Trophoblast cell (in vitro differentiated cells and primary cell): ENCODE measurements around the gene DENND2C.

Source experiments
- DNase-seq, 2 donors: peaks; one replicate each; pipeline ENCODE4 v3.0.0-alpha.2; 2016
- H2AFZ ChIP-seq: 2 replicates; pipeline ENCODE4 v1.6.1; 2013; ENCODE audit warnings: low read length, moderate library complexity, mild to moderate bottlenecking; ENCODE audit not compliant: insufficient read depth, poor library complexity
- H2AK5ac ChIP-seq: 2 replicates; pipeline ENCODE4 v1.6.1; 2013; ENCODE audit warnings: mild to moderate bottlenecking, low read length
- H2BK120ac ChIP-seq: 2 replicates; pipeline ENCODE4 v1.6.1; 2013; ENCODE audit warnings: low read length, mild to moderate bottlenecking, moderate library complexity; ENCODE audit not compliant: insufficient read depth, poor library complexity
- H2BK12ac ChIP-seq: 2 replicates; pipeline ENCODE4 v1.6.1; 2013; ENCODE audit warnings: mild to moderate bottlenecking, low read length, moderate library complexity
- H2BK5ac ChIP-seq: 2 replicates; pipeline ENCODE4 v1.6.1; 2013; ENCODE audit warnings: low read length, low read depth, moderate library complexity, mild to moderate bottlenecking; ENCODE audit not compliant: poor library complexity
- H3K14ac ChIP-seq: 2 replicates; pipeline ENCODE4 v1.6.1; 2013; ENCODE audit warnings: mild to moderate bottlenecking, low read length
- H3K18ac ChIP-seq: 2 replicates; pipeline ENCODE4 v1.6.1; 2013; ENCODE audit warnings: mild to moderate bottlenecking, low read length
- H3K23ac ChIP-seq: 2 replicates; pipeline ENCODE4 v1.6.1; 2013; ENCODE audit warnings: low read length
- H3K27ac ChIP-seq: 2 replicates; pipeline ENCODE4 v1.5.1; 2013; ENCODE audit warnings: low read depth, mild to moderate bottlenecking, inconsistent platforms, low read length, moderate library complexity
- H3K27me3 ChIP-seq: 2 replicates; pipeline ENCODE4 v1.6.1; 2013; ENCODE audit warnings: inconsistent platforms, mild to moderate bottlenecking, low read length, moderate library complexity; ENCODE audit not compliant: insufficient read depth
- H3K36me3 ChIP-seq, 2 experiments: 1 replicate in 1 of 2; 2 replicates in 1 of 2; pipeline ENCODE4 v1.6.1; 2013; ENCODE audit warnings: low read length in 2 of 2, mild to moderate bottlenecking in 2 of 2, moderate library complexity in 1 of 2; ENCODE audit not compliant: insufficient read depth in 2 of 2, control insufficient read depth in 1 of 2
- H3K4ac ChIP-seq: 2 replicates; pipeline ENCODE4 v1.6.1; 2013; ENCODE audit warnings: low read depth, mild to moderate bottlenecking, low read length, moderate library complexity
- H3K4me1 ChIP-seq, 2 experiments: 1 replicate in 1 of 2; 2 replicates in 1 of 2; pipeline ENCODE4 v1.6.1; 2013; ENCODE audit warnings: low read length in 2 of 2, mild to moderate bottlenecking in 2 of 2, moderate library complexity in 1 of 2; ENCODE audit not compliant: insufficient read depth in 2 of 2, control insufficient read depth in 1 of 2
- H3K4me2 ChIP-seq: 2 replicates; pipeline ENCODE4 v1.6.1; 2013; ENCODE audit warnings: inconsistent platforms, mild to moderate bottlenecking, low read length, moderate library complexity
- H3K4me3 ChIP-seq: 2 replicates; pipeline ENCODE4 v1.5.1; 2013; ENCODE audit warnings: mild to moderate bottlenecking, low read depth, low read length, inconsistent platforms
- H3K79me1 ChIP-seq: one replicate; pipeline ENCODE4 v1.6.1; 2013; ENCODE audit warnings: low read length
- H3K79me2 ChIP-seq: 2 replicates; pipeline ENCODE4 v1.6.1; 2013; ENCODE audit warnings: low read length, mild to moderate bottlenecking; ENCODE audit not compliant: control insufficient read depth, insufficient read depth, poor library complexity
- H3K9ac ChIP-seq: 2 replicates; pipeline ENCODE4 v1.6.1; 2013; ENCODE audit warnings: mild to moderate bottlenecking, low read length
- H3K9me3 ChIP-seq: 2 replicates; pipeline ENCODE4 v1.6.1; 2013; ENCODE audit warnings: low read depth, mild to moderate bottlenecking, control low read depth, inconsistent platforms, low read length; ENCODE audit not compliant: insufficient read depth
- H4K12ac ChIP-seq: 2 replicates; pipeline ENCODE4 v1.6.1; 2013; ENCODE audit warnings: low read depth, mild to moderate bottlenecking, low read length, moderate library complexity
- H4K8ac ChIP-seq: 2 replicates; pipeline ENCODE4 v1.6.1; 2013; ENCODE audit warnings: low read depth, mild to moderate bottlenecking, low read length, moderate library complexity
- H4K91ac ChIP-seq: one replicate; pipeline ENCODE4 v1.6.1; 2013; ENCODE audit warnings: low read depth, mild to moderate bottlenecking, low read length, moderate library complexity
- WGBS: extraction: QIAGEN DNeasy Blood & Tissue Kit; methylation state at CpG from one replicate; pipeline ENCODE4 v1.1.7; 2013; ENCODE audit warnings: missing lambda C conversion rate; ENCODE audit not compliant: insufficient read length, insufficient coverage; ENCODE audit errors: extremely low coverage; 5-methylcytosine and 5-hydroxymethylcytosine counted together

The DENND2C gene

DNA sequence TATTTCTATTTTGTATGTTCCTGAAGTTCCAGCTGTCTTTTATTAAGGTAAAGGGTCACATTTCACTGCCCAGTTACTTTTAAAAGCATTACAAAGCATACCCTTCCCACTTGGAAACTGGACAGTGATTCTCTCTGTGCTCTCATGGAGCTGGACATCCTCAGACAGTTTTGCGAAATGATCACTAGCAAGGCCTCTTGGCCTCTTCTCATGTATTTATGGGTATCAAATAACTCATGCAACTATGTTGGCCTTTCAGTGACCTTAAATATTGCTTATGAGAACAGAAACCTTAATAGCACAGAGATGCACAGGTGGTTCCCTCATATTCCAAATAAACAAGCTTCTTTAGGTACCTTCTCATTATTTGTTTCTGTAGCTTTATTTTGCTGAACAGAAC, 33.4 kb upstream of the DENND2C start:
- no peak overlapping the region for H2BK5ac ChIP-seq
- no CpG with 5 or more reads among the region's 1 CpG for WGBS

DNA sequence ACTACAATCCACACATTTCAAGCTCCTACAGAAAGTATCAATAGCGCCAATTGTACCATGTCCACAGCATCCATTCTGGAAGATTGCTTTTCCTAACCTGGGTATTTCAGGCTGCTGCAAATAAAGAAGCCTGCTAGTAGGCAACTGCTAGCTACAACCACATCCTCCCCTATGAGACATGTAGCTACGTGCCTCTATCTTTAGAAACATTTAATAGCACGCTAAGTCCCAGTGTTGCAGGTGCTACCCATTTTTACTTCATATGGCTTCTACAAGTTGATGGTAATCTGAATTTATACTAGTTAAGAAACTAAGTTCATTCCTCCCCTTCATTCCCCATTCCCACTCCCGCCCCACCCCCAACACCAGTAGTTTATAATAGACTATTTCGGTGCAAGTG, 32.9 kb upstream of the DENND2C start:
- no peak overlapping the region for H3K4me3 ChIP-seq
- H2AK5ac ChIP-seq = no peak overlapping the region
- no peaks in the 10 kb centered on the region for H3K79me2 ChIP-seq
- H2BK5ac ChIP-seq = no peak overlapping the region
- no peaks in the 10 kb centered on the region for H3K79me1 ChIP-seq
- no peak overlapping the region for H2BK120ac ChIP-seq
- no peak overlapping the region for H2BK12ac ChIP-seq
- no peak overlapping the region for H3K27ac ChIP-seq
- no peak overlapping the region for H4K8ac ChIP-seq
- DNase-seq = no peak
- no peak overlapping the region for H3K23ac ChIP-seq
- no peak overlapping the region for H3K14ac ChIP-seq
- H3K27me3 ChIP-seq = no peaks in the 10 kb centered on the region
- H4K91ac ChIP-seq = no peak overlapping the region
- no peaks in the 10 kb centered on the region for H3K4me1 ChIP-seq
- no peak overlapping the region for H3K4ac ChIP-seq
- WGBS = no CpG with 5 or more reads among the region's 5 CpGs
- no peak overlapping the region for H3K9ac ChIP-seq
- peaks cover 1 to 5% of the 10 kb centered on the region in 2 experiments for H3K36me3 ChIP-seq
- no peak overlapping the region for H3K18ac ChIP-seq
- H4K12ac ChIP-seq = no peak overlapping the region
- no peaks in the 10 kb centered on the region for H3K9me3 ChIP-seq
- H2AFZ ChIP-seq = no peak overlapping the region
- H3K4me2 ChIP-seq = no peak overlapping the region

More for the DNA sequence above, 33.4 kb upstream of the DENND2C start:
- Histone ChIP-seq H4K8ac (no peak overlapping the region), H3K9me3 (no peaks in the 10 kb centered on the region), H3K4me3 (no peak overlapping the region), H3K27ac (no peak overlapping the region), H3K4me2 (no peak overlapping the region), H3K9ac (no peak overlapping the region), H3K4ac (no peak overlapping the region), H2AK5ac (no peak overlapping the region), H2BK120ac (no peak overlapping the region), H4K12ac (no peak overlapping the region), H3K36me3 (peaks cover 2 to 7% of the 10 kb centered on the region in 2 experiments), H3K23ac (no peak overlapping the region), H2AFZ (no peak overlapping the region), H3K79me1 (no peaks in the 10 kb centered on the region), H3K18ac (no peak overlapping the region), H3K4me1 (no peaks in the 10 kb centered on the region), H4K91ac (no peak overlapping the region), H3K14ac (no peak overlapping the region), H3K79me2 (no peaks in the 10 kb centered on the region), H3K27me3 (no peaks in the 10 kb centered on the region), H2BK12ac (no peak overlapping the region)
- no peak for DNase-seq

DNA sequence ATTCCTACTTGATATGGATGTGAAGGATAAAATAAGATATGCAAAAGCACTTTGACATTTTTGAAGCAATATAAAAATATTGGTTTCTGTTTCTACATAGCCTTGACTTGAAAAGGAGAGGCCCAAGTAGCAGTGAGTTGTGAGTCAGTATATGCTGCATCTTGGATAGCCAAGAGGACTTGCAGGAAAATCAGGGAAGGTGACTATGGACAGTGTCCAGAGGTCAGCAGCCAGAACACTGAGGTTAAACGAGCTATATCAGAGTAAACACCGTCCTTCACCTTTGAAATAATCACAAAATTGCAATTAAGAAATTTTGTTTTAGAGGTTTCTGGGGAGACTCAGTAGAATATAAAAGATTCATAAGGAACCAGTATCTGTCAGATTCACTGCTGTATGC, 32.1 kb upstream of the DENND2C start:
- no peak overlapping the region for H3K23ac ChIP-seq
- H4K91ac ChIP-seq = no peak overlapping the region
- peaks cover 0 to 3% of the 10 kb centered on the region in 2 experiments for H3K36me3 ChIP-seq
- no peak overlapping the region for H3K27ac ChIP-seq
- H3K4me1 ChIP-seq = no peaks in the 10 kb centered on the region
- no peaks in the 10 kb centered on the region for H3K9me3 ChIP-seq
- H3K18ac ChIP-seq = no peak overlapping the region
- no peak for DNase-seq
- no peak overlapping the region for H3K14ac ChIP-seq
- H2AFZ ChIP-seq = no peak overlapping the region
- no peak overlapping the region for H2AK5ac ChIP-seq
- no peak overlapping the region for H3K4me2 ChIP-seq
- no peak overlapping the region for H2BK120ac ChIP-seq
- no peak overlapping the region for H3K4me3 ChIP-seq
- no peak overlapping the region for H2BK12ac ChIP-seq
- no peak overlapping the region for H4K12ac ChIP-seq
- H2BK5ac ChIP-seq = no peak overlapping the region
- H3K9ac ChIP-seq = no peak overlapping the region
- no peak overlapping the region for H3K4ac ChIP-seq
- no peaks in the 10 kb centered on the region for H3K27me3 ChIP-seq
- no peak overlapping the region for H4K8ac ChIP-seq
- WGBS = no CpG with 5 or more reads among the region's 2 CpGs
- H3K79me2 ChIP-seq = no peaks in the 10 kb centered on the region
- no peaks in the 10 kb centered on the region for H3K79me1 ChIP-seq

DNA sequence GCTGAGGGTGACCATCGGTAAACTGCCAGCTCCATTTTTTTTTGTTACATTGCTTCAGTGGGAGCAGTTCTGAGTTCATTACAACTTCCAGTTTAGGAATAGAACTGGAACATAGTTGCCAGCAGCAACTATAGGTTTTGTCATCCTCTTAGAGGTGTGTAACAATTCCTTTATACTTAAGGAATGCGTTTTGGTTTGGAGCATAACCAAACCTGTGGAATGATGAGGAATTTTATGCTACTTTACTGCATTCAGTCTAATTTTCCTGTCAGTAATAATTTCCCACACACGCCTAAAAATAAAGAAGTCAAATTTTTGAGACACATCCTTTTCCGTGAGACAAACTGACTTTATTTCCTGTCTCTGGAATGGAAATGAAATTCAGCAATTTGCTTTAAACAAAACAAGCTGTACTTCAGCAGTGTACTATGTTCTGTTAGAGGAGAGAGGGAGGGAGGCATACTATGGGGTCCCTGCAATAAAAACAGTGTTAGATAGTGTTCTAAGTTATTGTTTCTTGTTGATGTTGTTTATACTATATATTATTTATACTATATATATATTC, 30.3 kb upstream of the DENND2C start:
- Histone ChIP-seq H3K23ac (no peak overlapping the region), H3K27ac (no peak overlapping the region), H3K14ac (no peak overlapping the region), H2BK5ac (no peak overlapping the region), H3K27me3 (no peaks in the 10 kb centered on the region), H2AFZ (no peak overlapping the region), H3K36me3 (no peaks in the 10 kb centered on the region), H3K79me1 (no peaks in the 10 kb centered on the region), H3K9me3 (no peaks in the 10 kb centered on the region), H4K8ac (no peak overlapping the region), H3K18ac (no peak overlapping the region), H2BK12ac (no peak overlapping the region), H3K4me2 (no peak overlapping the region), H3K9ac (no peak overlapping the region), H4K91ac (no peak overlapping the region), H3K79me2 (no peaks in the 10 kb centered on the region), H2BK120ac (no peak overlapping the region), H3K4me3 (no peak overlapping the region), H3K4ac (no peak overlapping the region), H4K12ac (no peak overlapping the region), H2AK5ac (no peak overlapping the region), H3K4me1 (no peaks in the 10 kb centered on the region)
- no peak for DNase-seq
- no CpG with 5 or more reads among the region's 4 CpGs for WGBS
